AG09309 (cell line): ENCODE data around the gene SP5.
A peak's percentile ranks its signal among the peaks of the same experiment; 100 is the strongest.
"Not testable (repeated sequence)": the region's sequence is repeated elsewhere in the genome, so short reads cannot be mapped to it uniquely, and the experiment has no call there.

Experiments
- DNase-seq: peaks from one replicate; pipeline ENCODE4 v3.0.0-alpha.2; 2010; ENCODE audit warnings: low read depth
- H3K4me3 ChIP-seq: 2 replicates; pipeline ENCODE4 v1.5.1; 2011; ENCODE audit warnings: mild to moderate bottlenecking, low read depth, low read length, moderate library complexity; ENCODE audit not compliant: control insufficient read depth
- CTCF ChIP-seq: IDR thresholded peaks from 2 replicates; pipeline ENCODE4 v1.5.1; 2011; ENCODE audit warnings: mild to moderate bottlenecking, low read depth, low read length, inconsistent platforms; ENCODE audit not compliant: insufficient read depth, control insufficient read depth; ENCODE audit errors: missing control alignments

Gene SP5

DNA sequence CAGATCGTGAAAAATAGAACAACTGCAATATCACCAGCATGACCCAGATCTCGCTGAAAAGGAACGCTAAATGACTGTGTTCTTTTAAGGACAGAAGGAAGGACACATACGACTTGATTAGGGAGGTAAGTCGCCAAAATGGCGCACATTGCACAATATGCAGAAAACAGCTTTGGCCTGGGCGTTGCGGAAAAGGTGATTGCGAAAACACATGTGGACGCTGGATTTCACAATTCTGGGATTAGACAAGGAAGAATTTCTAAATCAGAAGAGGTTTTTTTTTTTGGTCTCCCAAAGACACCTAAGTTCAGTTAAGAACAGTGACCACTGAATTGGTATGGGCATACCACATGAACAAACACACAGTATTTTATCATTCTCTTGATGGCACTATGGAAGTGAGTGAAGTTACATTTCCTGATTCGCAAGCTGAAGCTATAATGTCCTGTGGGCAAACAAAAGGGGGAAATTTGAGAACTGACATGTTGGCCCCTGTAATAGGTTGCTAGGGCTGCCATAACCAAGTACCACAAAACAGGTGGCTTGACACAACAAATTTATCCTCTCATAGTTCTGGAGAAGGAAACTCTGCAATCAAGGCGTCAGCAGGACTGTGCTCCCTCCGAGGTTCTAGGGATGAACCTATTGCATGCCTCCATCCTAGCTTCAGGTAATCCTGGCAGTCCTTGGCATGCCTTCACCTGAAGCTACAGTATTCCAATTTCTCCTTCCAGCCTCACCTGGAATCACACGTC is 29.3 kb downstream of the SP5 start:
- TF ChIP-seq CTCF, result no peak
- H3K4me3 ChIP-seq, result no peak overlapping the region
- peak; percentile 46 for DNase-seq

GRCh38 chr2:170745305-170745704 is 30.2 kb downstream of the SP5 start:
- no peak for TF ChIP-seq CTCF
- no peak for DNase-seq

DNA sequence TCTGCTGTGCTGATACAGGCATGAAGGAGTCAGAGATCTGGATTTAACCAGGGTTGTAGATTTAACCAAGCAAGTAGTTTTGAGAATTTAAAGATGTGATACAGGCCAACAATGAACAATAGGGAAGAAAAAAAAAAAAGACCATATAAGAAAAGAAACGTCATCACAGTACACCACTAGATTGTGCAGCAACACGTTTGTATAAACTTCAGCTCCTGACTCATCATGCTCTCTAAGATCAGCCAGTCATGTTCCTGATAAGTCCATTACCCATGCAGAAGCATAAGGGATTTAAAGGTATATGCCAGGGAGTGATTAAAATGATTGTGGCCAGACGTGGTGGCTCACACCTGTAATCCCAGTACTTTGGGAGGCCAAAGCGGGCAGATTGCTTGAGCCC is 32.8 kb downstream of the SP5 start:
- no peak for DNase-seq
- TF ChIP-seq CTCF, result no peak

More at GRCh38 chr2:170745305-170745704, 30.2 kb downstream of the SP5 start:
- H3K4me3 ChIP-seq, result no peak overlapping the region

DNA sequence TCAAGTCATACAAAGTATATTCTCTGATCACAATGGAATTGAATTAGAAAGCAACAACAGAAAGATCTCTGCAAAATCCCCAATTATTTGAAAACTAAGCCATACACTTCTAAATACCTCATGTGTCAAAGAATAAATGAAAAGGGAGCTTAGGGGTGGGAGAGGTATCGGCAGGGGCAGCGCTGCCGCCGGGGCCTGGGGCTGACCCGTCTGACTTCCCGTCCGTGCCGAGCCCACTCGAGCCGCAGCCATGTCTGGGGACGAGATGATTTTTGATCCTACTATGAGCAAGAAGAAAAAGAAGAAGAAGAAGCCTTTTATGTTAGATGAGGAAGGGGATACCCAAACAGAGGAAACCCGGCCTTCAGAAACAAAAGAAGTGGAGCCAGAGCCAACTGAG is 36.4 kb downstream of the SP5 start:
- H3K4me3 ChIP-seq, DNase-seq: not testable (repeated sequence)

More for the DNA sequence above, 32.8 kb downstream of the SP5 start:
- no peak overlapping the region for H3K4me3 ChIP-seq

DNA sequence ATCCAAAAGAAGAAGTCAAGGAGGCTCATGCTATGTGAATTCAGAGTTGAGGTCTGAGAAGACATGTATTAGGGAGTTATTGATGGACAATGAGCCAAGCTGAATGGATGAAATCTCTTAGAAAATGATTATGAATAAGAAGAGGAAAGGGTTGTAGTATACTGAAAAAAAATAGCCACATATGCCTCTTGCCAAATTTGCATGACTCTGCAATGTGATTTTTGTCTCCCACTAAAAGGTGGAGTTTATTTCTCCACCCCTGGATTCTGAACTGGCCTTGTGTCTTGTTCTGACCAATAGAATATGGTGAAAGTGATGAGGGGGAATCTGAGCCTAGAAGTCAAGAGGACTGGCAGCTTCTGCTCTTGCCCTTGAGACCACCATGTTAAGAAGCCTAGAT is 46.4 kb downstream of the SP5 start:
- DNase-seq, result no peak
- no peak for TF ChIP-seq CTCF
- H3K4me3 ChIP-seq, result no peak overlapping the region

GRCh38 chr2:170762760-170763159 is 47.6 kb downstream of the SP5 start:
- H3K4me3 ChIP-seq, result no peak overlapping the region
- no peak for DNase-seq
- TF ChIP-seq CTCF, result no peak

DNA sequence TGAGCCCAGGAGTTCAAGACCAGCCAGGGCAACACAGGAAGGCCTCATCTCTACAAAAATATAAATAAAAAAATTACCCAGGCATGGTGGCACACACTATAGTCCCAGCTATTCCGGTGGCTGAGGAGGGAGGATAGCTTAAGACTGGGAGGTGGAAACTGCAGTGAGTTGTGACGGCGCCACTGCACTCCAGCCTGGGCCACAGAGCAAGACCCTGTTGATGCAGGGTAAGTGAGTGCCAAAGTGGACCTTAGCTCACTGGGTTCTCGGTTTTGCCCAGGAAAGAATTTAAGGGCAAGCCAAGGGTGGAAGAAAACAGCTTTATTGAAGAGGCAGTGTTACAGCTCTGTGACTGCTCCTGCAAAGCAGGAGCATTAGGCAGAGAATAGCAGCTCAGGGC is 48.1 kb downstream of the SP5 start:
- H3K4me3 ChIP-seq, result no peak overlapping the region
- DNase-seq, result no peak
- no peak for TF ChIP-seq CTCF
